ENCODE results near the gene MAZ. TPM values are rescaled to one million over a fixed set of nuclear protein-coding genes. Genes with fewer than 3 reads are reported as not detected.

The MAZ gene
- polyA plus RNA-seq, 1 of the 3 experiments (the other 2 are of a cell fraction) = 163 TPM

GRCh38 chr16:29794231-29794710 lies 12.1 kb upstream of the MAZ start:
- H3F3A ChIP-seq (replicated peaks; ENCODE audit: insufficient read depth) = no peaks in the 10 kb centered on the region
- no peak overlapping the region for H3K9ac ChIP-seq
- H3K27me3 ChIP-seq (ENCODE audit: insufficient read depth) = no peaks in the 10 kb centered on the region
- TF ChIP-seq GATA2 (CRISPR knock-in tag; IDR thresholded peaks at IDR 0.05) (no peak), RAD21 (IDR thresholded peaks at IDR 0.05; ENCODE audit: low read length) (no peak), GABPA (IDR thresholded peaks at IDR 0.05; ENCODE audit: low read depth) (no peak), IRF3 (IDR thresholded peaks at IDR 0.05; ENCODE audit: low read depth, low read length) (no peak), YY1 (IDR thresholded peaks at IDR 0.05; ENCODE audit: low read depth) (no peak), MXI1 (IDR thresholded peaks at IDR 0.05; ENCODE audit: low read depth, low read length) (no peak), EZH2phosphoT487 (IDR thresholded peaks at IDR 0.05; ENCODE audit: borderline replicate concordance, low read depth) (no peak), NRF1 (IDR thresholded peaks at IDR 0.05; ENCODE audit: low read depth, low read length) (no peak), FOSL2 (IDR thresholded peaks at IDR 0.05; ENCODE audit: borderline replicate concordance, low read depth) (no peak), TAF1 (IDR thresholded peaks at IDR 0.05; ENCODE audit: borderline replicate concordance, low read depth, low read length) (no peak), RFX5 (IDR thresholded peaks at IDR 0.05; ENCODE audit: low read length) (no peak), FOXJ3 (CRISPR knock-in tag; IDR thresholded peaks at IDR 0.05) (no peak), RXRA (IDR thresholded peaks at IDR 0.05; ENCODE audit: borderline replicate concordance, low read depth) (no peak), SMC3 (IDR thresholded peaks at IDR 0.05; ENCODE audit: low read depth, low read length) (no peak), NFIC (IDR thresholded peaks at IDR 0.05; ENCODE audit: borderline replicate concordance) (no peak), REST (IDR thresholded peaks at IDR 0.05; ENCODE audit: low read depth, low read length) (no peak), RCOR1 (IDR thresholded peaks at IDR 0.05; ENCODE audit: low read length) (no peak)
- H3K9me3 ChIP-seq = no peaks in the 10 kb centered on the region
- ChIA-PET POLR2A (interaction anchor here (1.0 kb wide), 1 partner anchor 10 kb away, joined by 5 read pairs; no protein-coding TSS in a partner anchor), CTCF (interaction anchor here (1.6 kb wide), 1 partner anchor 65 kb away, joined by 3 read pairs; no protein-coding TSS in a partner anchor)
- no peak for DNase-seq
- H3K36me3 ChIP-seq (replicated peaks in 1 of 2; ENCODE audit: control insufficient read depth in 1 of 2, insufficient read depth in 2 of 2, low read length in 1 of 2) = peaks cover 17 to 23% of the 10 kb centered on the region in 2 experiments
- no peak overlapping the region for H2AFZ ChIP-seq (ENCODE audit: low read depth)
- no peak overlapping the region for H3K4me2 ChIP-seq
- H4K20me1 ChIP-seq (ENCODE audit: insufficient read depth) = no peaks in the 10 kb centered on the region; the same call in 1 of the 2 replicates
- WGBS (ENCODE audit: low lambda C conversion rate) = 99% methylated on average over 3 of the region's 3 CpGs
- peaks cover 63% of the 10 kb centered on the region for H3K79me2 ChIP-seq (ENCODE audit: insufficient read depth)
- no peak overlapping the region for H3K4me3 ChIP-seq (ENCODE audit: low read depth in 2 of 2, low read length in 1 of 2)
- no peak overlapping the region for H3K27ac ChIP-seq (ENCODE audit: low read depth in 2 of 2, low read length in 1 of 2)
- H3K4me1 ChIP-seq (ENCODE audit: control insufficient read depth in 1 of 2, insufficient read depth in 2 of 2, low read depth in 1 of 2, low read length in 1 of 2) = peaks cover 0 to 11% of the 10 kb centered on the region in 2 experiments; a peak in 1 of 4 replicates
- H3K9me2 ChIP-seq = no peaks in the 10 kb centered on the region
